ENCODE data around the gene PLA2G3. TPM values are rescaled to one million over a fixed set of nuclear protein-coding genes. Genes with fewer than 3 reads are reported as not detected.

The PLA2G3 gene
- total and polyA plus RNA-seq, 2 experiments from 2014 or later = 1.1 to 7.3 TPM

- no peaks in the 10 kb centered on the region for H3K36me3 ChIP-seq
- no peak overlapping the region for H3K4me3 ChIP-seq
- H3K4me1 ChIP-seq (ENCODE audit: low read depth) = peaks cover 13% of the 10 kb centered on the region
- H3K27ac ChIP-seq = no peak overlapping the region
- no peaks in the 10 kb centered on the region for H3K9me3 ChIP-seq (ENCODE audit: low read depth)
- no peak for DNase-seq (ENCODE audit: low read depth in 1 of 2, low spot score in 1 of 2)
- no peaks in the 10 kb centered on the region for H3K27me3 ChIP-seq
- TF ChIP-seq CTCF (IDR thresholded peaks at IDR 0.05; ENCODE audit: low read depth, low read length) = no peak
Measured at GRCh38 chr22:31094021-31094551, 46.2 kb downstream of the PLA2G3 start.

GRCh38 chr22:31093086-31093850 lies 47.0 kb downstream of the PLA2G3 start:
- TF ChIP-seq CTCF (IDR thresholded peaks at IDR 0.05; ENCODE audit: low read depth, low read length) = no peak
- peak in 1 of 2 donors; percentile 76 for DNase-seq (ENCODE audit: low read depth in 1 of 2, low spot score in 1 of 2)
- Histone ChIP-seq H3K4me1 (ENCODE audit: low read depth) (peaks cover 10% of the 10 kb centered on the region), H3K36me3 (no peaks in the 10 kb centered on the region), H3K27me3 (no peaks in the 10 kb centered on the region), H3K27ac (no peak overlapping the region), H3K4me3 (no peak overlapping the region), H3K9me3 (ENCODE audit: low read depth) (no peaks in the 10 kb centered on the region)

- H3K27ac ChIP-seq = no peak overlapping the region
- no peaks in the 10 kb centered on the region for H3K9me3 ChIP-seq (ENCODE audit: low read depth)
- peaks cover 10% of the 10 kb centered on the region for H3K4me1 ChIP-seq (ENCODE audit: low read depth)
- H3K36me3 ChIP-seq = no peaks in the 10 kb centered on the region
- no peak for DNase-seq (ENCODE audit: low read depth in 1 of 2, low spot score in 1 of 2)
- TF ChIP-seq CTCF (IDR thresholded peaks at IDR 0.05; ENCODE audit: low read depth, low read length) = no peak
- no peak overlapping the region for H3K4me3 ChIP-seq
- H3K27me3 ChIP-seq = no peaks in the 10 kb centered on the region
Measured at GRCh38 chr22:31092161-31092560, 48.1 kb downstream of the PLA2G3 start.

DNA sequence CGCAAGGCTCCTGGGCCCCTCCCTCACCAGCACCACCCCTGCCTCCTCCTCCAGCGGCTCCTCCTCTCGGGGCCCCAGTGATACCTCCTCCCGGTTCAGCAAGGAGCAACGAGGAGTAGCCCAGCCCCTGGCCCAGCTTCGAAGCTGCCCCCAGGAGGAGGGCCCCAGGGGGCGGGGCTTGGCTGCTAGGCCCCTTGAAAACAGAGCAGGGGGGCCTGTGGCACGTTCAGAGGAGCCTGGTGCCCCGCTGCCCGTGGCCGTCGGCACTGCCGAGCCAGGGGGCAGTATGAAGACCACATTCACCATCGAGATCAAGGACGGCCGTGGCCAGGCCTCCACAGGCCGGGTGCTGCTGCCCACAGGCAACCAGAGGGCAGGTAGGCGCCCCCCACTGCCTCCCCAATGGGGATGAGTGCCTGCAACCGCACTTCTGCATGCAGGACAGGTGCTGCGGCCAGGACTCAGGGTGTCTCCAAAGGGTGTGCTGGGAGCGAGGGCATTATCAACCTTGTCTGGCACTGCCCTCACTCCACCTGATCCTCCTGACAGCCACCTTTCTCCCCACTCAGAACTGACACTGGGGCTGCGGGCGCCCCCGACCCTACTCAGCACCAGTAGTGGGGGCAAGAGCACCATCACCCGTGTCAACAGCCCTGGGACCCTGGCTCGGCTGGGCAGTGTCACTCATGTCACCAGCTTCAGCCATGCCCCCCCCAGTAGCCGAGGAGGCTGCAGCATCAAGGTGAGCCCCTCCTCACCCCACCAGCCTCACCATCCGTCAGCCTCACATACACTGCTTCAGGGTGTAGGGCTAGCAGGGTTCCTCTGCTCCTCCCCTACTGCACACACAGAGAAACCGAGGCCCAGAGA lies 49.0 kb downstream of the PLA2G3 start:
- H3K4me1 ChIP-seq (ENCODE audit: low read depth) = peaks cover 10% of the 10 kb centered on the region

More for the DNA sequence above, 49.0 kb downstream of the PLA2G3 start:
- H3K9me3 ChIP-seq (ENCODE audit: low read depth) = no peaks in the 10 kb centered on the region
- no peak overlapping the region for H3K27ac ChIP-seq
- no peaks in the 10 kb centered on the region for H3K27me3 ChIP-seq
- DNase-seq (ENCODE audit: low read depth in 1 of 2, low spot score in 1 of 2) = no peak
- TF ChIP-seq CTCF (IDR thresholded peaks at IDR 0.05; ENCODE audit: low read depth, low read length) = no peak
- H3K36me3 ChIP-seq = no peaks in the 10 kb centered on the region
- no peak overlapping the region for H3K4me3 ChIP-seq
